ENCODE results near the gene LAMTOR1.
"Not testable (repeated sequence)": the region's sequence is repeated elsewhere in the genome, so short reads cannot be mapped to it uniquely, and the experiment has no call there.

Gene LAMTOR1

GRCh38 chr11:72102946-72103753 is at the start of gene LAMTOR1:
LAMTOR1 (minus strand) TSS chr11:72103297; CDS start chr11:72103224, 73 bp downstream.
- Histone ChIP-seq H3K27me3 (ENCODE audit: insufficient read depth, insufficient read length) (no peaks in the 10 kb centered on the region), H3K9me3 (ENCODE audit: insufficient read depth, low read length) (no peaks in the 10 kb centered on the region), H3K4me1 (ENCODE audit: insufficient read depth, insufficient read length) (no peaks in the 10 kb centered on the region), H3K4me3 (ENCODE audit: insufficient read length, low read depth) (peak within 1 kb of the TSS; percentile 69), H3K9ac (ENCODE audit: insufficient read length, low read depth) (peak within 1 kb of the TSS; percentile 95), H3K36me3 (ENCODE audit: insufficient read depth, insufficient read length, low read length) (peaks cover 51% of the 10 kb centered on the region)
- DNase-seq (ENCODE audit: low read depth, low spot score): peak; percentile 98
- TF ChIP-seq ZNF274 (IDR thresholded peaks at IDR 0.05; ENCODE audit: low read depth, low read length): no peak
- TF ChIP-seq SUZ12 (IDR thresholded peaks at IDR 0.05; ENCODE audit: extremely low read depth, insufficient read depth, insufficient read length): no peak
- no peak for TF ChIP-seq YY1 (IDR thresholded peaks at IDR 0.05; ENCODE audit: insufficient read depth, insufficient read length)

- Histone ChIP-seq H3K4me1 (ENCODE audit: insufficient read depth, insufficient read length) (no peaks in the 10 kb centered on the region), H3K36me3 (ENCODE audit: insufficient read depth, insufficient read length, low read length) (no peaks in the 10 kb centered on the region), H3K9ac (ENCODE audit: insufficient read length, low read depth) (no peak overlapping the region), H3K9me3 (ENCODE audit: insufficient read depth, low read length) (no peaks in the 10 kb centered on the region; the same call in 1 of the 2 replicates), H3K4me3 (ENCODE audit: insufficient read length, low read depth) (no peak overlapping the region), H3K27me3 (ENCODE audit: insufficient read depth, insufficient read length) (no peaks in the 10 kb centered on the region)
- DNase-seq (ENCODE audit: low read depth, low spot score): no peak
- no peak for TF ChIP-seq YY1 (IDR thresholded peaks at IDR 0.05; ENCODE audit: insufficient read depth, insufficient read length)
- TF ChIP-seq SUZ12 (IDR thresholded peaks at IDR 0.05; ENCODE audit: extremely low read depth, insufficient read depth, insufficient read length): no peak
- no peak for TF ChIP-seq ZNF274 (IDR thresholded peaks at IDR 0.05; ENCODE audit: low read depth, low read length)
Measured at GRCh38 chr11:72150882-72151281, 47.8 kb upstream of the LAMTOR1 start.

GRCh38 chr11:72146625-72147024 is 43.5 kb upstream of the LAMTOR1 start:
- H3K4me3 ChIP-seq (ENCODE audit: insufficient read length, low read depth): no peak overlapping the region
- DNase-seq (ENCODE audit: low read depth, low spot score): no peak
- no peaks in the 10 kb centered on the region for H3K4me1 ChIP-seq (ENCODE audit: insufficient read depth, insufficient read length)
- TF ChIP-seq YY1 (IDR thresholded peaks at IDR 0.05; ENCODE audit: insufficient read depth, insufficient read length) (no peak), ZNF274 (IDR thresholded peaks at IDR 0.05; ENCODE audit: low read depth, low read length) (no peak), SUZ12 (IDR thresholded peaks at IDR 0.05; ENCODE audit: extremely low read depth, insufficient read depth, insufficient read length) (no peak)
- no peaks in the 10 kb centered on the region for H3K27me3 ChIP-seq (ENCODE audit: insufficient read depth, insufficient read length)
- no peak overlapping the region for H3K9ac ChIP-seq (ENCODE audit: insufficient read length, low read depth)
- no peaks in the 10 kb centered on the region for H3K36me3 ChIP-seq (ENCODE audit: insufficient read depth, insufficient read length, low read length)
- no peaks in the 10 kb centered on the region for H3K9me3 ChIP-seq (ENCODE audit: insufficient read depth, low read length)

- Histone ChIP-seq H3K27me3 (ENCODE audit: insufficient read depth, insufficient read length) (no peaks in the 10 kb centered on the region), H3K9ac (ENCODE audit: insufficient read length, low read depth) (no peak overlapping the region), H3K36me3 (ENCODE audit: insufficient read depth, insufficient read length, low read length) (no peaks in the 10 kb centered on the region), H3K9me3 (ENCODE audit: insufficient read depth, low read length) (no peaks in the 10 kb centered on the region), H3K4me3 (ENCODE audit: insufficient read length, low read depth) (no peak overlapping the region), H3K4me1 (ENCODE audit: insufficient read depth, insufficient read length) (no peaks in the 10 kb centered on the region)
- no peak for DNase-seq (ENCODE audit: low read depth, low spot score)
- TF ChIP-seq SUZ12 (IDR thresholded peaks at IDR 0.05; ENCODE audit: extremely low read depth, insufficient read depth, insufficient read length) (no peak), ZNF274 (IDR thresholded peaks at IDR 0.05; ENCODE audit: low read depth, low read length) (no peak), YY1 (IDR thresholded peaks at IDR 0.05; ENCODE audit: insufficient read depth, insufficient read length) (no peak)
Measured at GRCh38 chr11:72144807-72145565, 41.9 kb upstream of the LAMTOR1 start.

- not testable (repeated sequence) for H3K9ac ChIP-seq (ENCODE audit: insufficient read length, low read depth); H3K27me3 ChIP-seq (ENCODE audit: insufficient read depth, insufficient read length); H3K36me3 ChIP-seq (ENCODE audit: insufficient read depth, insufficient read length, low read length); H3K9me3 ChIP-seq (ENCODE audit: insufficient read depth, low read length); H3K4me3 ChIP-seq (ENCODE audit: insufficient read length, low read depth); H3K4me1 ChIP-seq (ENCODE audit: insufficient read depth, insufficient read length); DNase-seq (ENCODE audit: low read depth, low spot score)
Measured at GRCh38 chr11:72142543-72142942, 39.4 kb upstream of the LAMTOR1 start.

- H3K27me3 ChIP-seq (ENCODE audit: insufficient read depth, insufficient read length); H3K36me3 ChIP-seq (ENCODE audit: insufficient read depth, insufficient read length, low read length); DNase-seq (ENCODE audit: low read depth, low spot score); H3K9me3 ChIP-seq (ENCODE audit: insufficient read depth, low read length); H3K9ac ChIP-seq (ENCODE audit: insufficient read length, low read depth); H3K4me1 ChIP-seq (ENCODE audit: insufficient read depth, insufficient read length); H3K4me3 ChIP-seq (ENCODE audit: insufficient read length, low read depth): not testable (repeated sequence)
Measured at GRCh38 chr11:72142086-72142485, 39.0 kb upstream of the LAMTOR1 start.

- Histone ChIP-seq H3K9ac (ENCODE audit: insufficient read length, low read depth) (no peak overlapping the region), H3K4me3 (ENCODE audit: insufficient read length, low read depth) (no peak overlapping the region), H3K36me3 (ENCODE audit: insufficient read depth, insufficient read length, low read length) (no peaks in the 10 kb centered on the region), H3K4me1 (ENCODE audit: insufficient read depth, insufficient read length) (no peaks in the 10 kb centered on the region), H3K9me3 (ENCODE audit: insufficient read depth, low read length) (no peaks in the 10 kb centered on the region), H3K27me3 (ENCODE audit: insufficient read depth, insufficient read length) (no peaks in the 10 kb centered on the region)
- no peak for TF ChIP-seq SUZ12 (IDR thresholded peaks at IDR 0.05; ENCODE audit: extremely low read depth, insufficient read depth, insufficient read length)
- TF ChIP-seq ZNF274 (IDR thresholded peaks at IDR 0.05; ENCODE audit: low read depth, low read length): no peak
- TF ChIP-seq YY1 (IDR thresholded peaks at IDR 0.05; ENCODE audit: insufficient read depth, insufficient read length): no peak
- no peak for DNase-seq (ENCODE audit: low read depth, low spot score)
Measured at GRCh38 chr11:72141066-72141465, 38.0 kb upstream of the LAMTOR1 start.
